ENCODE results near the gene INSL6. TPM values are rescaled to one million over a fixed set of nuclear protein-coding genes. Genes with fewer than 3 reads are reported as not detected.

The INSL6 gene
- total RNA-seq, 1 experiment from 2014 or later, result not detected

DNA sequence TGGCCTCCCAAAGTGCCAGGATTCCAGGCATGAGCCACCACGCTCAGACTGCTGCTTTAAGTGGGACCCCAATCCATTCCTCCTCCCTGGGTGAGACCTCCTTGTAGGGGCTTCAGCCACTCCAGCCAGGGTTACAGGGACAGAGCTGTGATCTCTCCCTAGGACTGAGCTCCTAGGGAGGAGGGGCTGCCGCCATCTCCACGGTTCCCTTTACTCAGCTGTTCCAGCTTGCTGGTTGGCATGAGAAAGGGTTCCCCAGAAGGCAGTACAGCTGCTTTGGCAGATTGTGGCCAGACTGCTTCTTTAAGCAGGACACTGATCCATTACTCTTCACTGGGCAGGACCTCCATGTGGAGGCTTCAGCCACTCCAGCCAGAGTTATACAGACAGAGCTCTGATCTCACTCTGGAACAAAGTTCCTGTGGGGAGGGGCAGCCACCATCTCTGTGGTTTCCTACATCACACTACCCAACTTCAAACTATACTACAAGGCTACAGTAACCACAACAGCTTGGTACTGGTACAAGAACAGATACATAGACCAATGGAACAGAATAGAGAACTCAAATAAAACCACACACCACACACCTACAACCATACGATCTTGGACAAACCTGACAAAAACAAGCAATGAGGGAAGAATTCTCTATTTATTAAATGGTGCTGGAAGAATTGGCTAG, 7.2 kb downstream of the INSL6 start:
- DNase-seq (ENCODE audit: unreplicated experiment), result no peak
- no peaks in the 10 kb centered on the region for H3K36me3 Mint-ChIP-seq (ENCODE audit: insufficient read depth, unreplicated experiment)
- POLR2A ChIA-PET, result no interaction called here
- H3K27me3 Mint-ChIP-seq (ENCODE audit: insufficient read depth, unreplicated experiment), result no peaks in the 10 kb centered on the region
- no peak overlapping the region for H3K4me3 Mint-ChIP-seq (ENCODE audit: unreplicated experiment)
- H3K9me3 Mint-ChIP-seq (ENCODE audit: unreplicated experiment), result peaks cover 9% of the 10 kb centered on the region
- intact Hi-C loops (cut with micrococcal nuclease), result no loop called here
- H3K4me1 Mint-ChIP-seq (ENCODE audit: insufficient read depth, unreplicated experiment), result no peaks in the 10 kb centered on the region
- TF ChIP-seq, protein P1, sequence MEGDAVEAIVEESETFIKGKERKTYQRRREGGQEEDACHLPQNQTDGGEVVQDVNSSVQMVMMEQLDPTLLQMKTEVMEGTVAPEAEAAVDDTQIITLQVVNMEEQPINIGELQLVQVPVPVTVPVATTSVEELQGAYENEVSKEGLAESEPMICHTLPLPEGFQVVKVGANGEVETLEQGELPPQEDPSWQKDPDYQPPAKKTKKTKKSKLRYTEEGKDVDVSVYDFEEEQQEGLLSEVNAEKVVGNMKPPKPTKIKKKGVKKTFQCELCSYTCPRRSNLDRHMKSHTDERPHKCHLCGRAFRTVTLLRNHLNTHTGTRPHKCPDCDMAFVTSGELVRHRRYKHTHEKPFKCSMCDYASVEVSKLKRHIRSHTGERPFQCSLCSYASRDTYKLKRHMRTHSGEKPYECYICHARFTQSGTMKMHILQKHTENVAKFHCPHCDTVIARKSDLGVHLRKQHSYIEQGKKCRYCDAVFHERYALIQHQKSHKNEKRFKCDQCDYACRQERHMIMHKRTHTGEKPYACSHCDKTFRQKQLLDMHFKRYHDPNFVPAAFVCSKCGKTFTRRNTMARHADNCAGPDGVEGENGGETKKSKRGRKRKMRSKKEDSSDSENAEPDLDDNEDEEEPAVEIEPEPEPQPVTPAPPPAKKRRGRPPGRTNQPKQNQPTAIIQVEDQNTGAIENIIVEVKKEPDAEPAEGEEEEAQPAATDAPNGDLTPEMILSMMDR (IDR thresholded peaks at IDR 0.05; ENCODE audit: unreplicated experiment), result no peak
- no TSS peak for BruUV-seq (replicated peaks)
- CTCF ChIA-PET, result interaction anchor here (0.6 to 3.5 kb wide), 3 partner anchors 9 to 852 kb away, joined by 3 to 19 read pairs (median 5); partner anchors contain the start of gene CD274
- H3K27ac Mint-ChIP-seq (ENCODE audit: low read depth, unreplicated experiment), result no peak overlapping the region

DNA sequence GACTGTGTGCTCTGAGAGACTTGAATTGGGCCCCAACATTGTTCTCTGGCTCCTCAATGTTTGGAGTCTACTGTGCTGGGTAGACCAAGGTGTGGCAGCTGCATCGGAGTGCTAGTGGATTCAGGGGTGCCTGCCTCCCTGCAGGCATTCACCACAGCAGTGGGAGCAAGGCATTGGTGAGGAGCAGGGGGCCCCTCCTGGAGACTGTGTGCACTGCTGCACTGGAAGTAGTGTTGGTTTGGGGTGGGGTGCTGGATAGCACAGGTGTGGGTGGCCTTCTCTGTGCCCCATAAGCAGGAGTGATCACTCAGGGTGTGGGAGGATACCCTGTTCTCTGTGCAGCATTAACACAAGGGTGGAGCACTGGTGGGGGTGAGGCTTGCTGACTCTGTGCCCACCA, 39.2 kb downstream of the INSL6 start:
- no peaks in the 10 kb centered on the region for H3K9me3 Mint-ChIP-seq (ENCODE audit: unreplicated experiment)
- TF ChIP-seq, protein P1 (IDR thresholded peaks at IDR 0.05; ENCODE audit: unreplicated experiment), result no peak
- no peaks in the 10 kb centered on the region for H3K27me3 Mint-ChIP-seq (ENCODE audit: insufficient read depth, unreplicated experiment)
- H3K36me3 Mint-ChIP-seq (ENCODE audit: insufficient read depth, unreplicated experiment), result no peaks in the 10 kb centered on the region
- no peaks in the 10 kb centered on the region for H3K4me1 Mint-ChIP-seq (ENCODE audit: insufficient read depth, unreplicated experiment)
- H3K4me3 Mint-ChIP-seq (ENCODE audit: unreplicated experiment), result no peak overlapping the region
- intact Hi-C loops (cut with micrococcal nuclease), result no loop called here
- BruUV-seq (replicated peaks), result no TSS peak
- POLR2A ChIA-PET, result no interaction called here
- CTCF ChIA-PET, result no interaction called here
- no peak overlapping the region for H3K27ac Mint-ChIP-seq (ENCODE audit: low read depth, unreplicated experiment)
- DNase-seq (ENCODE audit: unreplicated experiment), result no peak

DNA sequence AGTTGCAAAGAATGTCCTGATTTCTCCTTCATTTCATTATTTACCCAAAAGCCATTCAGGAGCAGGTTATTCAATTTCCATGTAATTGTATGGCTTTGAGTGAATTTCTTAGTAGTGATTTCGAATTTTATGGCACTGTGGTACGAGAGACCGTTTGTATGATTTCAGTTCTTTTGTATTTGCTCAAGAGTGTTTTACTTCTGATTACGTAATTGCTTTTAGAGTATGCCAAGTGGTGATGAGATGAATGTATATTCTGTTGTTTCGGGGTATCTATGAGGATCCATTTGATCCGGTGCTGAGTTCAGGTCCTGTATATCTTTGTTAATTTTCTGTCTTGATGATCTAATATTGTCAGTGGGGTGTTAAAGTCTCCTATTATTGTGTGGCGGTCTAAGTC, 41.2 kb downstream of the INSL6 start:
- TF ChIP-seq, protein P1 (IDR thresholded peaks at IDR 0.05; ENCODE audit: unreplicated experiment), result no peak
- no peak overlapping the region for H3K27ac Mint-ChIP-seq (ENCODE audit: low read depth, unreplicated experiment)
- no peaks in the 10 kb centered on the region for H3K36me3 Mint-ChIP-seq (ENCODE audit: insufficient read depth, unreplicated experiment)
- DNase-seq (ENCODE audit: unreplicated experiment), result no peak
- POLR2A ChIA-PET, result no interaction called here
- CTCF ChIA-PET, result no interaction called here
- no peaks in the 10 kb centered on the region for H3K27me3 Mint-ChIP-seq (ENCODE audit: insufficient read depth, unreplicated experiment)
- intact Hi-C loops (cut with micrococcal nuclease), result no loop called here
- H3K4me1 Mint-ChIP-seq (ENCODE audit: insufficient read depth, unreplicated experiment), result peaks cover 6% of the 10 kb centered on the region
- no TSS peak for BruUV-seq (replicated peaks)
- no peak overlapping the region for H3K4me3 Mint-ChIP-seq (ENCODE audit: unreplicated experiment)
- no peaks in the 10 kb centered on the region for H3K9me3 Mint-ChIP-seq (ENCODE audit: unreplicated experiment)

DNA sequence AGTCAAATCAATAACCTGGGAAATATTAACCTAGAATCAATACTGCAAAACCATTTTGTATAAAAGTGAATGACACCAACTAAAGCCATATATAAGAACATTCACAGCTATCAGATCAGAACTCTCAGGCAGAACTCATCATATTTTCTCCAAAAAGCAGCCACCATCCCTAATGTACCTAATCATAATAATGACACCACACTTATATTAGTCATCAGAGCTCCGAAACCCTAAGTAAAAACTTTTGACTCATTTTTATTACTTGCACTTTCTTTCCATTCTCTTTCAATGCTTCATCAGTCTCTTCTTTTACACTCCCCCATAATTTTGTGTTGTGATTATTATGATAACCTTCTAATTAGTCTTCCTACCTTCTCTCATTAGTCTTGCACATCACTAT, 45.3 kb downstream of the INSL6 start:
- no peak overlapping the region for H3K27ac Mint-ChIP-seq (ENCODE audit: low read depth, unreplicated experiment)
- H3K9me3 Mint-ChIP-seq (ENCODE audit: unreplicated experiment), result peaks cover 8% of the 10 kb centered on the region
- POLR2A ChIA-PET, result no interaction called here
- DNase-seq (ENCODE audit: unreplicated experiment), result no peak
- no peak overlapping the region for H3K4me3 Mint-ChIP-seq (ENCODE audit: unreplicated experiment)
- CTCF ChIA-PET, result no interaction called here
- H3K36me3 Mint-ChIP-seq (ENCODE audit: insufficient read depth, unreplicated experiment), result no peaks in the 10 kb centered on the region
- no peaks in the 10 kb centered on the region for H3K27me3 Mint-ChIP-seq (ENCODE audit: insufficient read depth, unreplicated experiment)
- TF ChIP-seq, protein P1 (IDR thresholded peaks at IDR 0.05; ENCODE audit: unreplicated experiment), result no peak
- peaks cover 6% of the 10 kb centered on the region for H3K4me1 Mint-ChIP-seq (ENCODE audit: insufficient read depth, unreplicated experiment)
- intact Hi-C loops (cut with micrococcal nuclease), result no loop called here
- no TSS peak for BruUV-seq (replicated peaks)

Data from MCF 10A (cell line).